Measurements from ENCODE around the gene ATAD3C. TPM values are rescaled to one million over a fixed set of nuclear protein-coding genes. Genes with fewer than 3 reads are reported as not detected.
"Not testable (repeated sequence)": the region's sequence is repeated elsewhere in the genome, so short reads cannot be mapped to it uniquely, and the experiment has no call there.

The ATAD3C gene
- total and polyA plus RNA-seq, 7 donors, result under 0.01 to 1.5 (median 0.45) TPM; not detected in 1

GRCh38 chr1:1462318-1462966, 13.0 kb downstream of the ATAD3C start:
- TF ChIP-seq POLR2A (IDR thresholded peaks at IDR 0.05) (no peak), POLR2AphosphoS5 (IDR thresholded peaks at IDR 0.05) (no peak), CTCF (IDR thresholded peaks at IDR 0.05) (no peak), EP300 (IDR thresholded peaks at IDR 0.05) (no peak)
- no peak overlapping the region for H3K27ac ChIP-seq
- 77 to 84% methylated on average over 26 of the region's 26 CpGs for WGBS, 2 donors

GRCh38 chr1:1463312-1463711, 13.8 kb downstream of the ATAD3C start:
- Histone ChIP-seq H3K27me3 (no peaks in the 10 kb centered on the region), H3K4me1 (no peaks in the 10 kb centered on the region), H3K9me3 (no peaks in the 10 kb centered on the region), H3K4me3 (no peak overlapping the region), H3K27ac (no peak overlapping the region), H3K36me3 (no peaks in the 10 kb centered on the region)
- 90 to 92% methylated on average over 7 of the region's 7 CpGs for WGBS, 2 donors
- TF ChIP-seq EP300 (IDR thresholded peaks at IDR 0.05), result no peak
- TF ChIP-seq CTCF (IDR thresholded peaks at IDR 0.05), result no peak
- no peak for TF ChIP-seq POLR2AphosphoS5 (IDR thresholded peaks at IDR 0.05)
- TF ChIP-seq POLR2A (IDR thresholded peaks at IDR 0.05), result no peak
- DNase-seq, result no peak
- intact Hi-C loops (cut with DNase I), result no loop called here

More at GRCh38 chr1:1462318-1462966, 13.0 kb downstream of the ATAD3C start:
- Histone ChIP-seq H3K9me3 (no peaks in the 10 kb centered on the region), H3K4me1 (no peaks in the 10 kb centered on the region), H3K4me3 (no peak overlapping the region), H3K27me3 (no peaks in the 10 kb centered on the region), H3K36me3 (no peaks in the 10 kb centered on the region)
- DNase-seq, result no peak
- intact Hi-C loops (cut with DNase I), result no loop called here

- 80 to 83% methylated on average over 38 to 42 of the region's 44 CpGs for WGBS, 2 donors
- not testable (repeated sequence) for H3K27me3 ChIP-seq
Measured at GRCh38 chr1:1468196-1468985, 18.9 kb downstream of the ATAD3C start.

GRCh38 chr1:1470626-1471388, 21.3 kb downstream of the ATAD3C start:
- DNase-seq, result no peak
- intact Hi-C loops (cut with DNase I), result no loop called here
- 13 to 16% methylated on average over 16 of the region's 16 CpGs for WGBS, 2 donors
- peak overlapping the region; percentile 74 to 88 (median 85) for H3K27ac ChIP-seq
- H3K27me3 ChIP-seq, result no peaks in the 10 kb centered on the region
- no peaks in the 10 kb centered on the region for H3K9me3 ChIP-seq
- H3K4me3 ChIP-seq, result peak overlapping the region; percentile 62 to 94 (median 80)
- H3K36me3 ChIP-seq, result no peaks in the 10 kb centered on the region
- TF ChIP-seq POLR2A (IDR thresholded peaks at IDR 0.05) (no peak), POLR2AphosphoS5 (IDR thresholded peaks at IDR 0.05) (no peak), EP300 (IDR thresholded peaks at IDR 0.05) (no peak), CTCF (IDR thresholded peaks at IDR 0.05) (no peak)
- H3K4me1 ChIP-seq, result peaks cover 0 to 24% (median 20%) of the 10 kb centered on the region in 4 donors

More at GRCh38 chr1:1468196-1468985, 18.9 kb downstream of the ATAD3C start:
- H3K9me3 ChIP-seq; DNase-seq; H3K36me3 ChIP-seq; intact Hi-C loops (cut with DNase I); H3K4me3 ChIP-seq; H3K27ac ChIP-seq: not testable (repeated sequence)
- peaks cover 0 to 20% (median 14%) of the 10 kb centered on the region in 4 donors for H3K4me1 ChIP-seq

Measured in sigmoid colon (tissue), 7 donors.